Measurements from ENCODE around the gene L3MBTL4.
A peak's percentile ranks its signal among the peaks of the same experiment; 100 is the strongest.

L3MBTL4 gene

GRCh38 chr18:5979176-5979888 lies 435.4 kb downstream of the L3MBTL4 start:
- ChIA-PET CTCF (no interaction called here), POLR2A (no interaction called here)
- H3K4me3 ChIP-seq (ENCODE audit: low read depth, low read length): no peak overlapping the region
- no peak for DNase-seq (ENCODE audit: low read depth, low spot score)
- no peak for TF ChIP-seq CTCF (IDR thresholded peaks at IDR 0.05; ENCODE audit: insufficient read depth, low read length, missing control alignments)

DNA sequence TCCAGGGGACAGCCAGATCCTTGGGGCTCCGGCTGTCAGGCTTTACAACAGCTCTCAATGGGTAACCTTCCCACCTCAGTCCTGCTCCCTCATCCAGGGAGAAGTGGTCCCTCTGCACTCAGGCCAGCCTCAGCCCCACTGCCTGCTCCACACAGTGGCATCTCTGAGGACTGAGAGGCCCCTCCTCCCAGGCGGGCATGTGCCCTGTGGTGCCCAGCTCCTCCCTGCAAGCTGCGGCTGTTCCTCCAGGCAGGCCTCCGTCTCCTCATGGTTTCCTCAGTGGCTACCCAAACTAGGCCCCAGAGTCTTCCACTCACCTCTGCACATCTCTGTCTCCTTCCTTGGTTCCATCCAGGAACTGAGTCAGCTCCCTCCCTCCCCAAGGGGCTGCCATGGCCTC lies 437.7 kb downstream of the L3MBTL4 start:
- ChIA-PET POLR2A (no interaction called here), CTCF (no interaction called here)
- TF ChIP-seq CTCF (IDR thresholded peaks at IDR 0.05; ENCODE audit: insufficient read depth, low read length, missing control alignments): no peak
- DNase-seq (ENCODE audit: low read depth, low spot score): no peak
- no peak overlapping the region for H3K4me3 ChIP-seq (ENCODE audit: low read depth, low read length)

GRCh38 chr18:5975111-5976002 lies 439.4 kb downstream of the L3MBTL4 start:
- TF ChIP-seq CTCF (IDR thresholded peaks at IDR 0.05; ENCODE audit: insufficient read depth, low read length, missing control alignments): no peak
- ChIA-PET CTCF (interaction anchor here (0.8 to 1.2 kb wide), 2 partner anchors 10 to 241 kb away, joined by 3 to 4 read pairs; no protein-coding TSS in a partner anchor), POLR2A (no interaction called here)
- peak; percentile 38 for DNase-seq (ENCODE audit: low read depth, low spot score)
- H3K4me3 ChIP-seq (ENCODE audit: low read depth, low read length): no peak overlapping the region

- DNase-seq (ENCODE audit: low read depth, low spot score): no peak
- no peak for TF ChIP-seq CTCF (IDR thresholded peaks at IDR 0.05; ENCODE audit: insufficient read depth, low read length, missing control alignments)
- H3K4me3 ChIP-seq (ENCODE audit: low read depth, low read length): no peak overlapping the region
- ChIA-PET CTCF (interaction anchor here (1.1 to 1.2 kb wide), 2 partner anchors 9 to 245 kb away, joined by 3 to 4 read pairs; no protein-coding TSS in a partner anchor), POLR2A (no interaction called here)
These were observed 440.0 kb downstream of the L3MBTL4 start for GRCh38 chr18:5974696-5975095.

- POLR2A ChIA-PET: no interaction called here
- CTCF ChIA-PET: no interaction called here
- TF ChIP-seq CTCF (IDR thresholded peaks at IDR 0.05; ENCODE audit: insufficient read depth, low read length, missing control alignments): no peak
- no peak overlapping the region for H3K4me3 ChIP-seq (ENCODE audit: low read depth, low read length)
- DNase-seq (ENCODE audit: low read depth, low spot score): no peak
These were observed 441.6 kb downstream of the L3MBTL4 start for GRCh38 chr18:5973099-5973498.

DNA sequence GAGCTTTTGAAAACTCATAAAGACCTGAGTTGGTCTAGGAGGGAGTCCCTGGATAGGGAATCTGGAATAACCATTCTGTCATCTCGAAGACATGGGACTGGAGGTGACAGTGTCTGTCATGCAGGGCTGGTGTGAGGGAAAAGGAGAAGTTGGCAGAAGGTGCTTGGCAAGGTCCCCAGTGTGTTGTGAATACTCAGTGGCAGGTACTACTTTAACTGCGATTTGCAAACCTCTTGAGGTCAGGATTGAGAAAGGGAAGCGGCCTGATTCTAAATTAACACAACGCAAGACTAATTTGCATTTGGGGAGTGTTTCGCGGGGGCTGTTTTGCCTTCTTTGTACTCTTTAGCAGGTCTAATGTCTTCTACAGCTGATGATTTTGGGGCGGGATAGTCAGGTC lies 442.4 kb downstream of the L3MBTL4 start:
- no peak overlapping the region for H3K4me3 ChIP-seq (ENCODE audit: low read depth, low read length)
- POLR2A ChIA-PET: no interaction called here
- no peak for DNase-seq (ENCODE audit: low read depth, low spot score)
- CTCF ChIA-PET: no interaction called here
- no peak for TF ChIP-seq CTCF (IDR thresholded peaks at IDR 0.05; ENCODE audit: insufficient read depth, low read length, missing control alignments)
